Measurements from ENCODE around the gene IL22RA2.

Gene IL22RA2

DNA sequence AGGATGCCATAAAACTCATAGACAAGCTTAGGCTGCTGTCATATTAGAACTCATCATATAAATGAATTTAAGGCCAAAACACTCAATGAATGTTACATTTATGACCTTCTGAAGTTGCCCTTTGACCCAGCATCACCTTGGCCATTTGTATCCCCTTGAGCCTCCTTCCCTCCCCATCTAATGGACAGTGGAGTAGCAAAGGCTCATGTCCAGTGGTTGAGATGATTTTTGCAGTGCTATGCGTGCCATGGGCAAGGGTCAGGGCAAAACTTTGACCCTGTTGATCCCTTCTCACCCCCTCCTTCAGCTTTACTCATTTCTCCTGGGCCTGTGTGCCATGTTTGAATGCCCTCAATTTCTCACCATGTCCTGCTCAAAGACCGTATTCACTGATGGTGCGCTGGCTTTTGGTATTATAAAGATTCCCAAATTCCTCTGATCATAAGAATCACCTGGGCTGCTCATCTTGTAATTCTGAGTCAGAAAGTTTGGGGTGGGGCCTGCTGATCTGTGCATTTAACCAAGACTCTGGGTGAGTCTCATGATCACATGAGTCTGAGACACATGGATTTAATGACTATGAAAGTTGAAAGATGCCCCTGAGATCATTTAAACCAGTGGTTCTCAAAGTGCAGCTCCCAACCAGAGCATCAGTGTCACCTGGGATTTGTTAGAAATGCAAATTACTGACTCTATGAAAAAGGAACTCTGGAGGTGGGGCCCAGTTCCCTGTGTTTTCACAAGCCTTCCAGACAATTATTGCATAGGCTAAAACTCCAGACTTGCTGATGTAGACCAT is 71.2 kb downstream of the IL22RA2 start:
- H3K9me3 ChIP-seq (ENCODE audit: control insufficient read depth in 5 of 5, low read length in 5 of 5): no peaks in the 10 kb centered on the region
- H3K4me1 ChIP-seq (ENCODE audit: control insufficient read depth in 5 of 5, insufficient read depth in 5 of 5, low read length in 5 of 5): peaks cover 0 to 12% (median 0%) of the 10 kb centered on the region in 5 donors
- H3K4me3 ChIP-seq (ENCODE audit: low read depth in 1 of 5, low read length in 5 of 5): no peak overlapping the region
- no peaks in the 10 kb centered on the region for H3K27me3 ChIP-seq (ENCODE audit: control insufficient read depth in 5 of 5, insufficient read depth in 4 of 5, low read length in 5 of 5)
- H3K27ac ChIP-seq (ENCODE audit: low read depth, low read length): no peak overlapping the region
- no peak overlapping the region for H3K9ac ChIP-seq (ENCODE audit: low read length in 5 of 5)
- H3K36me3 ChIP-seq (ENCODE audit: control insufficient read depth in 5 of 5, insufficient read depth in 5 of 5, low read length in 5 of 5): no peaks in the 10 kb centered on the region

DNA sequence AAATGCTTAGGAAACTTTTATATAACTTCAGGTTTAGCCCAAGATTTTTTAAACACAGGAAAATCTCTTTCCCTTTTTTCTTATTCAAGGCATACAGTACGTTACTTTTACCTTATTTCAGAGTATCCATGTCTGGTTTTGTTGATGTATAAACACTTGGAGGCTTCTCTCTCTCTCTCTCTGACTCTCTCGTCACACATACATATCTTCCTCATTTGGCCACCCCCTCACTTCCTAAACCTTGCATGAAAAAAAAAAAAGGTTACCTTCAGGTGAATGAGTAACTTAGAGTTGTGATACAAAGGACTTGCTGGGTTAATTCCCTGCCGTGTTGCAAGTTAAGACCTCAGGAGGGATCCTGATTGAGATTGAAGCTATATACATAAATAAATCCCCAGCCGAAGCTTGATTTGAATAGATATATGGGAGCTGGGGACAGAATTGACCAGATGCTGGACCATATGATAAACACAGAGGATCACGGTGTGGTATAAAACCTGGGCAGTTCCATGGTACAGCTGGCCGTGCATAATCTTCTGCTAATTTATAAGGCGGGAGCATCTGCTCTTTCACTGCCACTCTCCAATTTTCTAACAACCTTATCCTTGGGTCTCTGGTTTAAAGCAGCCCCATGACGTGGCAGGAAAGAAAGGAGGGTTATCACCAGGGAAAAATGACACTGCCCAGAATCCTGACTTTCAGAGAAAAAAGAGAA is 73.6 kb downstream of the IL22RA2 start:
- H3K27ac ChIP-seq (ENCODE audit: low read depth, low read length): no peak overlapping the region
- H3K36me3 ChIP-seq (ENCODE audit: control insufficient read depth in 5 of 5, insufficient read depth in 5 of 5, low read length in 5 of 5): no peaks in the 10 kb centered on the region
- H3K9me3 ChIP-seq (ENCODE audit: control insufficient read depth in 5 of 5, low read length in 5 of 5): no peaks in the 10 kb centered on the region
- no peak overlapping the region for H3K4me3 ChIP-seq (ENCODE audit: low read depth in 1 of 5, low read length in 5 of 5)
- H3K4me1 ChIP-seq (ENCODE audit: control insufficient read depth in 5 of 5, insufficient read depth in 5 of 5, low read length in 5 of 5): peaks cover 0 to 1% (median 0%) of the 10 kb centered on the region in 5 donors
- H3K9ac ChIP-seq (ENCODE audit: low read length in 5 of 5): no peak overlapping the region
- H3K27me3 ChIP-seq (ENCODE audit: control insufficient read depth in 5 of 5, insufficient read depth in 4 of 5, low read length in 5 of 5): no peaks in the 10 kb centered on the region

DNA sequence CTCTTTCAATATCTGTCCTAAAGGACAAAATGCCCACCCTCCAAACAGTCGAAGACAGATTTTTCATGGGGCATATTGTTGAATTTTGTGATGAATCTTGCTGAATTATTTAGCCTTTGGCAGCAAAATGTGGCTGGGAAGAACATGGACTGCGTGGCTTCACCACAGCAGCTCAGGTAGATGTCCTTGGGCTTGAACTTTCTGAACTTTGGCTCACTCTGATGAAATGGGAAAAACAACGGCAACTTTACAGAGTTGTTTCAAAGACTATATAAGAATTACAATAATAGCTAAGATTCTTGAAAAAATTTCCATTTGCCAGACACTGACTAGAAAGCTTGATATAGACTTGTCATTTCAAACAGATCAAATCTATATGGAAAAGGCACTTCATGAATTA is 75.9 kb downstream of the IL22RA2 start:
- H3K36me3 ChIP-seq (ENCODE audit: control insufficient read depth in 5 of 5, insufficient read depth in 5 of 5, low read length in 5 of 5): no peaks in the 10 kb centered on the region
- H3K27me3 ChIP-seq (ENCODE audit: control insufficient read depth in 5 of 5, insufficient read depth in 4 of 5, low read length in 5 of 5): no peaks in the 10 kb centered on the region
- H3K9me3 ChIP-seq (ENCODE audit: control insufficient read depth in 5 of 5, low read length in 5 of 5): no peaks in the 10 kb centered on the region
- H3K4me3 ChIP-seq (ENCODE audit: low read depth in 1 of 5, low read length in 5 of 5): no peak overlapping the region
- H3K9ac ChIP-seq (ENCODE audit: low read length in 5 of 5): no peak overlapping the region
- H3K4me1 ChIP-seq (ENCODE audit: control insufficient read depth in 5 of 5, insufficient read depth in 5 of 5, low read length in 5 of 5): peaks cover 0 to 12% (median 0%) of the 10 kb centered on the region in 5 donors
- H3K27ac ChIP-seq (ENCODE audit: low read depth, low read length): no peak overlapping the region

DNA sequence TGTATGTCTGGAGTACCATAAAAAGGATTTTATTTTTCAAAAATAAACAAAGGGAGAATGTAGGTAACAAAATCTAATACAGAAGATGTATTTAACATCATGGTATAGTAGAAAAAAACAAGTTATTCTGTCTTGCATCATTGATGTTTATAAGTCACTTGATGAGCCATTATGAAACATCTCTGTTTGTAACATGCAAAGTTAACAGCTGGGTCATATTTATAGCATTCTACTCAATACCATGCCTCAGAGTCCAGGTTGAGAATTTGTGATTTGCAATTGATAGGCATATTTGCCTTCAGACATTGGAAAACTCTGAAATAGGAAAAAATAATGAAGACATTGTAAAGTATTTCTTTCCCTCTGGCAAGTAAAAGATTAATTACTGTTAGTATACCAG is 76.4 kb downstream of the IL22RA2 start:
- no peak overlapping the region for H3K9ac ChIP-seq (ENCODE audit: low read length in 5 of 5)
- no peak overlapping the region for H3K4me3 ChIP-seq (ENCODE audit: low read depth in 1 of 5, low read length in 5 of 5)
- H3K27ac ChIP-seq (ENCODE audit: low read depth, low read length): no peak overlapping the region
- H3K9me3 ChIP-seq (ENCODE audit: control insufficient read depth in 5 of 5, low read length in 5 of 5): no peaks in the 10 kb centered on the region
- no peaks in the 10 kb centered on the region for H3K27me3 ChIP-seq (ENCODE audit: control insufficient read depth in 5 of 5, insufficient read depth in 4 of 5, low read length in 5 of 5)
- no peaks in the 10 kb centered on the region for H3K36me3 ChIP-seq (ENCODE audit: control insufficient read depth in 5 of 5, insufficient read depth in 5 of 5, low read length in 5 of 5)
- peaks cover 0 to 16% (median 0%) of the 10 kb centered on the region in 5 donors for H3K4me1 ChIP-seq (ENCODE audit: control insufficient read depth in 5 of 5, insufficient read depth in 5 of 5, low read length in 5 of 5)

DNA sequence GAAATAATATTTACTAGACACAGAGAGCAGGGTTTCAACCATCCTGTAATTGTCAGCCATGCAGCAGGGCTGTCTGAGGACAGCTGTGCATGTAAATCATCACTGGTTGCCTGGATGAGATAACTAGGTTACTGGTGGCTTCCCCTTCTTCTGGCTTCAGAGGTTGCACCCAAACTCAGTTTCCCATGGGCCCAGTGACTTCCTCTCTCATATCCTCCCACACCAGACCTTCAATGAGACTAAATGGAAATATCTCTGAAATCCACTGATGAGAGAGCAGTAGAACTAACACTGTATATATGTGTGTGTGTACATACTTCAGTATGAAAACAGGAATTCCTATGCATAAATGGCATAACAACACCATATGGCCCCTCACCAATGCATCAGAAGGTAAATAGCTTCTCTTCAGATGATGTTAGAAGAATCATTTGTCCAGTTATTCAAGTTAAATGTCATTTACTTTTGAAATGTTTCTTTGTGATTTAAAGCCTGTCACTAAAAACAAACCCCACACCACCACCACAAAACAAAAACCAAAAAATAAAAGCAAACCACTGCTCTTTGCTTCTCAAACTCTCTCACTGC is 77.7 kb downstream of the IL22RA2 start:
- no peak overlapping the region for H3K4me3 ChIP-seq (ENCODE audit: low read depth in 1 of 5, low read length in 5 of 5)
- no peak overlapping the region for H3K9ac ChIP-seq (ENCODE audit: low read length in 5 of 5)
- peaks cover 0 to 17% (median 0%) of the 10 kb centered on the region in 5 donors for H3K4me1 ChIP-seq (ENCODE audit: control insufficient read depth in 5 of 5, insufficient read depth in 5 of 5, low read length in 5 of 5)
- H3K27me3 ChIP-seq (ENCODE audit: control insufficient read depth in 5 of 5, insufficient read depth in 4 of 5, low read length in 5 of 5): no peaks in the 10 kb centered on the region
- no peaks in the 10 kb centered on the region for H3K9me3 ChIP-seq (ENCODE audit: control insufficient read depth in 5 of 5, low read length in 5 of 5)
- no peaks in the 10 kb centered on the region for H3K36me3 ChIP-seq (ENCODE audit: control insufficient read depth in 5 of 5, insufficient read depth in 5 of 5, low read length in 5 of 5)
- no peak overlapping the region for H3K27ac ChIP-seq (ENCODE audit: low read depth, low read length)

DNA sequence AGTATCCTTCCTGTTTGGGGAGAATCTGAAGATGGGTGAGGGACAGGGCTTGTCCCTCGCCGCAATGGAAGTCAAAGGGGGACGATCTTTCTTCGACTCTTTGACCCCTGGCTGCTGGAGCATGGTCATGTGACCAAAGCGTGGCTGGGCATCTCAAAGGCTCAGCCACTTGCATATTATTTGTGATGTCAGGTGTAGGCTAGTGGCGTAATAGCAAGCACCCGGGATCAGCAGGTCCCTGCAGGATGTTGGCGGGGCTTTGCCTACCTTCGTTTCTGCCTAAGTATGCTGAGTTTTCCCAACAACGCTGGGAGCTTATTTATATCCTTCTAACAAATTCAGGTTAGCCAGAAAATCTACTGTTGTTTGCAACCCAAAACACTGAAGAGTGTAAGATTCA is 78.4 kb downstream of the IL22RA2 start:
- H3K4me3 ChIP-seq (ENCODE audit: low read depth in 1 of 5, low read length in 5 of 5): no peak overlapping the region
- H3K27me3 ChIP-seq (ENCODE audit: control insufficient read depth in 5 of 5, insufficient read depth in 4 of 5, low read length in 5 of 5): peaks cover 0 to 2% (median 0%) of the 10 kb centered on the region in 5 donors
- H3K27ac ChIP-seq (ENCODE audit: low read depth, low read length): no peak overlapping the region
- peaks cover 0 to 17% (median 0%) of the 10 kb centered on the region in 5 donors for H3K4me1 ChIP-seq (ENCODE audit: control insufficient read depth in 5 of 5, insufficient read depth in 5 of 5, low read length in 5 of 5)
- H3K9me3 ChIP-seq (ENCODE audit: control insufficient read depth in 5 of 5, low read length in 5 of 5): no peaks in the 10 kb centered on the region
- no peak overlapping the region for H3K9ac ChIP-seq (ENCODE audit: low read length in 5 of 5)
- no peaks in the 10 kb centered on the region for H3K36me3 ChIP-seq (ENCODE audit: control insufficient read depth in 5 of 5, insufficient read depth in 5 of 5, low read length in 5 of 5)

DNA sequence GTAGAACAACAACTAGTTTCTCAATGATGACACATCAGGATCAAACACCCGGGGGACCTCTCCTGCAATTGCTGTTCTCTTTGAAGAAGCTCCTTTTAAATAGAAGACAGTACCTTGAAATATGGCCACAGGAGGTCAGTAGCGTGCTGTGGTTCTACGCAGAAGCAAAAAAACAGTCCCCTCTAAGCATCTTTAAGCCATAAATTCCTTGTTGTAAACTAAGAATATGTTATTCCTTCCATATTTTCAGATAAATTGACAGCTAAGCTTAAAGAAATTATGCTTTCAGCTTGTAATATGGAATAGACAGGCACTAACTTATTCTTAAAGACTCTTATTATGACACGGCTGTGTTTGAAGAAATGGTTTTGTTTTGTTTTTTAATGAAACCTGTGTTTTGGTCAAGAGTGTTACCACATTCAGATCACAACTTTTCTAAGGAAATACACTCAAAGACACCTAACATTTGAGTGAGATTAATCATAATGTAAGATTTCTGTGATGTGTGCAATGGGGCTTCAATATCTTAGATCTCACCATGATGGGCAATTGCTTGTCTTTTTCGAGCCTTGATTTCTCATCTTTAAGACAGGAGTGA is 78.9 kb downstream of the IL22RA2 start:
- H3K27ac ChIP-seq (ENCODE audit: low read depth, low read length): no peak overlapping the region
- H3K9me3 ChIP-seq (ENCODE audit: control insufficient read depth in 5 of 5, low read length in 5 of 5): no peaks in the 10 kb centered on the region
- H3K4me3 ChIP-seq (ENCODE audit: low read depth in 1 of 5, low read length in 5 of 5): no peak overlapping the region
- H3K36me3 ChIP-seq (ENCODE audit: control insufficient read depth in 5 of 5, insufficient read depth in 5 of 5, low read length in 5 of 5): no peaks in the 10 kb centered on the region
- no peak overlapping the region for H3K9ac ChIP-seq (ENCODE audit: low read length in 5 of 5)
- H3K4me1 ChIP-seq (ENCODE audit: control insufficient read depth in 5 of 5, insufficient read depth in 5 of 5, low read length in 5 of 5): peaks cover 0 to 17% (median 0%) of the 10 kb centered on the region in 5 donors
- peaks cover 0 to 2% (median 0%) of the 10 kb centered on the region in 5 donors for H3K27me3 ChIP-seq (ENCODE audit: control insufficient read depth in 5 of 5, insufficient read depth in 4 of 5, low read length in 5 of 5)
